ENCODE results near the gene RBM4B. TPM values are rescaled to one million over a fixed set of nuclear protein-coding genes. Genes with fewer than 3 reads are reported as not detected.
A peak's percentile ranks its signal among the peaks of the same experiment; 100 is the strongest.

Gene RBM4B
- total RNA-seq, 2 donors from 2014 or later = 7.3 to 9.9 TPM

GRCh38 chr11:66638177-66639065 lies 39.3 kb downstream of the RBM4B start, which contains the start of gene RBM4:
RBM4 (plus strand) TSS chr11:66638703; CDS start chr11:66639712, 1,009 bp downstream.
- no peaks in the 10 kb centered on the region for H3K9me3 ChIP-seq (ENCODE audit: control insufficient read depth, low read length, poor library complexity, severe bottlenecking)
- peak within 1 kb of the TSS; percentile 98 for H3K4me3 Mint-ChIP-seq
- peaks cover 58% of the 10 kb centered on the region for H3K4me1 Mint-ChIP-seq
- peaks cover 21% of the 10 kb centered on the region for H3K36me3 Mint-ChIP-seq (ENCODE audit: low read depth)
- H3K27me3 Mint-ChIP-seq = no peaks in the 10 kb centered on the region
- ATAC-seq (peak; percentile 89), DNase-seq (peak; percentile 84 to 93 (median 91))
- H3K27ac Mint-ChIP-seq = peak within 1 kb of the TSS; percentile 98

GRCh38 chr11:66637557-66638176 lies 40.0 kb downstream of the RBM4B start:
- ATAC-seq (no peak), DNase-seq (no peak)
- peaks cover 13% of the 10 kb centered on the region for H3K36me3 Mint-ChIP-seq (ENCODE audit: low read depth)
- H3K4me1 Mint-ChIP-seq = peaks cover 51% of the 10 kb centered on the region
- peak overlapping the region; percentile 98 for H3K27ac Mint-ChIP-seq
- no peaks in the 10 kb centered on the region for H3K27me3 Mint-ChIP-seq
- peak overlapping the region; percentile 98 for H3K4me3 Mint-ChIP-seq
- H3K9me3 ChIP-seq (ENCODE audit: control insufficient read depth, low read length, poor library complexity, severe bottlenecking) = no peaks in the 10 kb centered on the region

GRCh38 chr11:66636411-66636810 lies 41.3 kb downstream of the RBM4B start:
- DNase-seq = no peak
- no peak for ATAC-seq
- Mint-ChIP-seq H3K36me3 (ENCODE audit: low read depth) (peaks cover 9% of the 10 kb centered on the region), H3K27me3 (no peaks in the 10 kb centered on the region), H3K27ac (no peak overlapping the region), H3K4me3 (no peak overlapping the region), H3K4me1 (peaks cover 46% of the 10 kb centered on the region)
- H3K9me3 ChIP-seq (ENCODE audit: control insufficient read depth, low read length, poor library complexity, severe bottlenecking) = no peaks in the 10 kb centered on the region

- H3K9me3 ChIP-seq (ENCODE audit: control insufficient read depth, low read length, poor library complexity, severe bottlenecking) = no peaks in the 10 kb centered on the region
- H3K27ac Mint-ChIP-seq = no peak overlapping the region
- H3K27me3 Mint-ChIP-seq = no peaks in the 10 kb centered on the region
- no peak overlapping the region for H3K4me3 Mint-ChIP-seq
- no peak for DNase-seq
- peaks cover 38% of the 10 kb centered on the region for H3K4me1 Mint-ChIP-seq
- peaks cover 13% of the 10 kb centered on the region for H3K36me3 Mint-ChIP-seq (ENCODE audit: low read depth)
- no peak for ATAC-seq
Measured at GRCh38 chr11:66632952-66633351, 44.7 kb downstream of the RBM4B start.

- no peaks in the 10 kb centered on the region for H3K9me3 ChIP-seq (ENCODE audit: control insufficient read depth, low read length, poor library complexity, severe bottlenecking)
- Mint-ChIP-seq H3K36me3 (ENCODE audit: low read depth) (peaks cover 13% of the 10 kb centered on the region), H3K4me3 (peak overlapping the region; percentile 36), H3K27ac (peak overlapping the region; percentile 75), H3K27me3 (no peaks in the 10 kb centered on the region), H3K4me1 (peaks cover 35% of the 10 kb centered on the region)
- DNase-seq (no peak), ATAC-seq (no peak)
Measured at GRCh38 chr11:66631883-66632282, 45.8 kb downstream of the RBM4B start.

GRCh38 chr11:66629356-66629755 lies 48.3 kb downstream of the RBM4B start:
- ATAC-seq (no peak), DNase-seq (no peak)
- no peaks in the 10 kb centered on the region for H3K9me3 ChIP-seq (ENCODE audit: control insufficient read depth, low read length, poor library complexity, severe bottlenecking)
- peak overlapping the region; percentile 91 for H3K27ac Mint-ChIP-seq
- peaks cover 13% of the 10 kb centered on the region for H3K36me3 Mint-ChIP-seq (ENCODE audit: low read depth)
- no peak overlapping the region for H3K4me3 Mint-ChIP-seq
- no peaks in the 10 kb centered on the region for H3K27me3 Mint-ChIP-seq
- peaks cover 40% of the 10 kb centered on the region for H3K4me1 Mint-ChIP-seq

GRCh38 chr11:66628061-66628603 lies 49.6 kb downstream of the RBM4B start:
- Mint-ChIP-seq H3K36me3 (ENCODE audit: low read depth) (peaks cover 16% of the 10 kb centered on the region), H3K4me1 (peaks cover 48% of the 10 kb centered on the region), H3K27me3 (no peaks in the 10 kb centered on the region), H3K27ac (peak overlapping the region; percentile 91), H3K4me3 (peak overlapping the region; percentile 65)
- H3K9me3 ChIP-seq (ENCODE audit: control insufficient read depth, low read length, poor library complexity, severe bottlenecking) = no peaks in the 10 kb centered on the region
- ATAC-seq (no peak), DNase-seq (no peak)

GRCh38 chr11:66626926-66627325 lies 50.8 kb downstream of the RBM4B start:
- peaks cover 55% of the 10 kb centered on the region for H3K4me1 Mint-ChIP-seq
- H3K4me3 Mint-ChIP-seq = peak overlapping the region; percentile 12
- no peaks in the 10 kb centered on the region for H3K27me3 Mint-ChIP-seq
- DNase-seq = no peak
- no peaks in the 10 kb centered on the region for H3K9me3 ChIP-seq (ENCODE audit: control insufficient read depth, low read length, poor library complexity, severe bottlenecking)
- peak overlapping the region; percentile 91 for H3K27ac Mint-ChIP-seq
- H3K36me3 Mint-ChIP-seq (ENCODE audit: low read depth) = peaks cover 14% of the 10 kb centered on the region
- ATAC-seq = no peak

- peaks cover 14% of the 10 kb centered on the region for H3K36me3 Mint-ChIP-seq (ENCODE audit: low read depth)
- no peaks in the 10 kb centered on the region for H3K27me3 Mint-ChIP-seq
- H3K9me3 ChIP-seq (ENCODE audit: control insufficient read depth, low read length, poor library complexity, severe bottlenecking) = no peaks in the 10 kb centered on the region
- H3K4me3 Mint-ChIP-seq = peak overlapping the region; percentile 76
- no peak for ATAC-seq
- DNase-seq = no peak
- H3K27ac Mint-ChIP-seq = peak overlapping the region; percentile 91
- peaks cover 58% of the 10 kb centered on the region for H3K4me1 Mint-ChIP-seq
Measured at GRCh38 chr11:66626382-66626781, 51.3 kb downstream of the RBM4B start.

- H3K27me3 Mint-ChIP-seq = no peaks in the 10 kb centered on the region
- peaks cover 61% of the 10 kb centered on the region for H3K4me1 Mint-ChIP-seq
- peak overlapping the region; percentile 76 for H3K4me3 Mint-ChIP-seq
- ATAC-seq (no peak), DNase-seq (no peak)
- H3K27ac Mint-ChIP-seq = peak overlapping the region; percentile 91
- peaks cover 14% of the 10 kb centered on the region for H3K36me3 Mint-ChIP-seq (ENCODE audit: low read depth)
- H3K9me3 ChIP-seq (ENCODE audit: control insufficient read depth, low read length, poor library complexity, severe bottlenecking) = no peaks in the 10 kb centered on the region
Measured at GRCh38 chr11:66625752-66626149, 51.9 kb downstream of the RBM4B start.

- DNase-seq (no peak), ATAC-seq (no peak)
- no peak overlapping the region for H3K4me3 Mint-ChIP-seq
- no peaks in the 10 kb centered on the region for H3K27me3 Mint-ChIP-seq
- H3K27ac Mint-ChIP-seq = peak overlapping the region; percentile 91
- H3K4me1 Mint-ChIP-seq = peaks cover 63% of the 10 kb centered on the region
- no peaks in the 10 kb centered on the region for H3K9me3 ChIP-seq (ENCODE audit: control insufficient read depth, low read length, poor library complexity, severe bottlenecking)
- H3K36me3 Mint-ChIP-seq (ENCODE audit: low read depth) = peaks cover 14% of the 10 kb centered on the region
Measured at GRCh38 chr11:66625041-66625751, 52.5 kb downstream of the RBM4B start.

GRCh38 chr11:66624450-66624849 lies 53.2 kb downstream of the RBM4B start:
- ATAC-seq (no peak), DNase-seq (no peak)
- H3K4me1 Mint-ChIP-seq = peaks cover 64% of the 10 kb centered on the region
- H3K27ac Mint-ChIP-seq = peak overlapping the region; percentile 97
- peaks cover 14% of the 10 kb centered on the region for H3K36me3 Mint-ChIP-seq (ENCODE audit: low read depth)
- no peaks in the 10 kb centered on the region for H3K27me3 Mint-ChIP-seq
- H3K4me3 Mint-ChIP-seq = no peak overlapping the region
- no peaks in the 10 kb centered on the region for H3K9me3 ChIP-seq (ENCODE audit: control insufficient read depth, low read length, poor library complexity, severe bottlenecking)

GRCh38 chr11:66619080-66619554 lies 58.6 kb downstream of the RBM4B start:
- H3K36me3 Mint-ChIP-seq (ENCODE audit: low read depth) = peaks cover 14% of the 10 kb centered on the region
- peak overlapping the region; percentile 97 for H3K27ac Mint-ChIP-seq
- H3K4me3 Mint-ChIP-seq = peak overlapping the region; percentile 98
- H3K27me3 Mint-ChIP-seq = no peaks in the 10 kb centered on the region
- DNase-seq (peak in 1 of 3 donors; percentile 35), ATAC-seq (peak; percentile 60)
- peaks cover 69% of the 10 kb centered on the region for H3K4me1 Mint-ChIP-seq
- no peaks in the 10 kb centered on the region for H3K9me3 ChIP-seq (ENCODE audit: control insufficient read depth, low read length, poor library complexity, severe bottlenecking)
